ENCODE results near the gene PSMB5. TPM values are rescaled to one million over a fixed set of nuclear protein-coding genes. Genes with fewer than 3 reads are reported as not detected.

Gene PSMB5
- total and polyA plus RNA-seq, 2 of the 13 experiments (the other 11 are each of a cell fraction or from before 2014, with no cell fraction given): 705 to 871 TPM

DNA sequence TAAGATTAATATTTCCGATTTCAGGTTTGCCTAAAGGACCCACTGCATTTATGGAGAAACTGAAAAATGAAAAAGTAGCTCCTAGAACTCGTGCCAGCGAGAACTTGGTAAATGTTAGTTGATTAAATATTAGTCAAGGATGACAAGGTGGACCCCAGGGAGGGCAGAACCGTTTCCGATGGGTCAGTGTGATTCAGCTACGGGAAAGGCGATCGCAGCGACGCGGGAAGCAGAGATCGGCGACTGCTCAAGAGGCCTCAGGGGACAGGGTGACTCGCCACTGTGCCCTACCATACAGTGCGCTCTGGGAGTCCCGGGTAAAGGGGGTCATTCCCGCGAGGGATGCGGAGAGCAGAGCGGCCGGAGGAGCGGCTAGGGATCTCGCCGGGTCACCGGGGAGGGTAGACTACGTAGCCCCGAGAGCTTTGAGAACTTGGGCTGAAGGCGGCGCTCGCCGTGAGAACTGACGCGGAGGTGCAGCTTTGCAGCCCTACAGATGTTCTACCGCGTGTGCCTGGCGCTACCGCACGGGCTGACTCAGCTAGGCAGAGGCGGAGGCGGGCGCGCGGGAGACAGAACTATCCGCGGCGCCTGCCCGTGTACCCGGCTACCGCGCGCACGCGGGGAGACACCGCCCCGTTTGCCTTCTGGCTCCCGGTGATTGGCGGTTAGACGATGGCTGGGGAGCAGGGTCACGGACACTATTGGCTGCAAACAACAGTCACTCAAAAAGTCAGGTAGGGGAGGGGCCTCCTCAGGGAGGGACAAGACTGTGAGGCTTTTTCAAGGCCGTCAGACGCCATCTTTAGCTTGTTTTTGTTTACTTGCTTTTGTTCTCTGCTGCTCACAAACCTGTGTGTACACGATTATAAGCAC, 27.9 kb downstream of the PSMB5 start (continued):
- peak; percentile 99; the same call in 1 of the 2 replicates for TF ChIP-seq ZNF569 (CRISPR knock-in tag; IDR thresholded peaks at IDR 0.05; ENCODE audit: borderline replicate concordance)
- peak; percentile 75; the same call in 1 of the 2 replicates for TF ChIP-seq MAFF (IDR thresholded peaks at IDR 0.05; ENCODE audit: low read depth, low read length)
- TF ChIP-seq RFXAP (CRISPR knock-in tag; IDR thresholded peaks at IDR 0.05; ENCODE audit: borderline replicate concordance): peak; percentile 98
- TF ChIP-seq, protein P1, sequence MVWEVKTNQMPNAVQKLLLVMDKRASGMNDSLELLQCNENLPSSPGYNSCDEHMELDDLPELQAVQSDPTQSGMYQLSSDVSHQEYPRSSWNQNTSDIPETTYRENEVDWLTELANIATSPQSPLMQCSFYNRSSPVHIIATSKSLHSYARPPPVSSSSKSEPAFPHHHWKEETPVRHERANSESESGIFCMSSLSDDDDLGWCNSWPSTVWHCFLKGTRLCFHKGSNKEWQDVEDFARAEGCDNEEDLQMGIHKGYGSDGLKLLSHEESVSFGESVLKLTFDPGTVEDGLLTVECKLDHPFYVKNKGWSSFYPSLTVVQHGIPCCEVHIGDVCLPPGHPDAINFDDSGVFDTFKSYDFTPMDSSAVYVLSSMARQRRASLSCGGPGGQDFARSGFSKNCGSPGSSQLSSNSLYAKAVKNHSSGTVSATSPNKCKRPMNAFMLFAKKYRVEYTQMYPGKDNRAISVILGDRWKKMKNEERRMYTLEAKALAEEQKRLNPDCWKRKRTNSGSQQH (CRISPR knock-in tag; IDR thresholded peaks at IDR 0.05; ENCODE audit: low read depth): peak; percentile 99
- TF ChIP-seq GABPA (IDR thresholded peaks at IDR 0.05; ENCODE audit: low read depth, low read length): no peak
- no peak for TF ChIP-seq GABPA (CRISPR knock-in tag; IDR thresholded peaks at IDR 0.05; ENCODE audit: low read depth)
- TF ChIP-seq REL (CRISPR knock-in tag; conservative IDR thresholded peaks at IDR 0.05): peak; percentile 100
- TF ChIP-seq GLMP (CRISPR knock-in tag; IDR thresholded peaks at IDR 0.05; ENCODE audit: borderline replicate concordance): peak; percentile 64; the same call in 1 of the 2 replicates
- no peak for TF ChIP-seq TCF7 (IDR thresholded peaks at IDR 0.05; ENCODE audit: low read depth)
- no peak; the same call in 1 of the 2 replicates for TF ChIP-seq FLYWCH1 (CRISPR knock-in tag; IDR thresholded peaks at IDR 0.05)
- peak; percentile 100 for TF ChIP-seq RBFOX2 (IDR thresholded peaks at IDR 0.05; ENCODE audit: low read depth, low read length)
- TF ChIP-seq NCOA2 (CRISPR knock-in tag; IDR thresholded peaks at IDR 0.05): peak; percentile 83
- TF ChIP-seq, protein P2, sequence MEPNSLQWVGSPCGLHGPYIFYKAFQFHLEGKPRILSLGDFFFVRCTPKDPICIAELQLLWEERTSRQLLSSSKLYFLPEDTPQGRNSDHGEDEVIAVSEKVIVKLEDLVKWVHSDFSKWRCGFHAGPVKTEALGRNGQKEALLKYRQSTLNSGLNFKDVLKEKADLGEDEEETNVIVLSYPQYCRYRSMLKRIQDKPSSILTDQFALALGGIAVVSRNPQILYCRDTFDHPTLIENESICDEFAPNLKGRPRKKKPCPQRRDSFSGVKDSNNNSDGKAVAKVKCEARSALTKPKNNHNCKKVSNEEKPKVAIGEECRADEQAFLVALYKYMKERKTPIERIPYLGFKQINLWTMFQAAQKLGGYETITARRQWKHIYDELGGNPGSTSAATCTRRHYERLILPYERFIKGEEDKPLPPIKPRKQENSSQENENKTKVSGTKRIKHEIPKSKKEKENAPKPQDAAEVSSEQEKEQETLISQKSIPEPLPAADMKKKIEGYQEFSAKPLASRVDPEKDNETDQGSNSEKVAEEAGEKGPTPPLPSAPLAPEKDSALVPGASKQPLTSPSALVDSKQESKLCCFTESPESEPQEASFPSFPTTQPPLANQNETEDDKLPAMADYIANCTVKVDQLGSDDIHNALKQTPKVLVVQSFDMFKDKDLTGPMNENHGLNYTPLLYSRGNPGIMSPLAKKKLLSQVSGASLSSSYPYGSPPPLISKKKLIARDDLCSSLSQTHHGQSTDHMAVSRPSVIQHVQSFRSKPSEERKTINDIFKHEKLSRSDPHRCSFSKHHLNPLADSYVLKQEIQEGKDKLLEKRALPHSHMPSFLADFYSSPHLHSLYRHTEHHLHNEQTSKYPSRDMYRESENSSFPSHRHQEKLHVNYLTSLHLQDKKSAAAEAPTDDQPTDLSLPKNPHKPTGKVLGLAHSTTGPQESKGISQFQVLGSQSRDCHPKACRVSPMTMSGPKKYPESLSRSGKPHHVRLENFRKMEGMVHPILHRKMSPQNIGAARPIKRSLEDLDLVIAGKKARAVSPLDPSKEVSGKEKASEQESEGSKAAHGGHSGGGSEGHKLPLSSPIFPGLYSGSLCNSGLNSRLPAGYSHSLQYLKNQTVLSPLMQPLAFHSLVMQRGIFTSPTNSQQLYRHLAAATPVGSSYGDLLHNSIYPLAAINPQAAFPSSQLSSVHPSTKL (CRISPR knock-in tag; IDR thresholded peaks at IDR 0.05): peak; percentile 92
- TF ChIP-seq ZNF850 (CRISPR knock-in tag; conservative IDR thresholded peaks at IDR 0.05): no peak
- TF ChIP-seq SIN3B (IDR thresholded peaks at IDR 0.05; ENCODE audit: low read length): no peak
- TF ChIP-seq ZSCAN30 (CRISPR knock-in tag; IDR thresholded peaks at IDR 0.05): peak; percentile 84; the same call in 1 of the 2 replicates
- TF ChIP-seq, protein P3, sequence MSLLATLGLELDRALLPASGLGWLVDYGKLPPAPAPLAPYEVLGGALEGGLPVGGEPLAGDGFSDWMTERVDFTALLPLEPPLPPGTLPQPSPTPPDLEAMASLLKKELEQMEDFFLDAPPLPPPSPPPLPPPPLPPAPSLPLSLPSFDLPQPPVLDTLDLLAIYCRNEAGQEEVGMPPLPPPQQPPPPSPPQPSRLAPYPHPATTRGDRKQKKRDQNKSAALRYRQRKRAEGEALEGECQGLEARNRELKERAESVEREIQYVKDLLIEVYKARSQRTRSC (CRISPR knock-in tag; IDR thresholded peaks at IDR 0.05; ENCODE audit: low read depth): peak; percentile 97
